ENCODE measurements around the gene GC. TPM values are rescaled to one million over a fixed set of nuclear protein-coding genes. Genes with fewer than 3 reads are reported as not detected.
"Not testable (repeated sequence)": the region's sequence is repeated elsewhere in the genome, so short reads cannot be mapped to it uniquely, and the experiment has no call there.

GC gene, protein sequence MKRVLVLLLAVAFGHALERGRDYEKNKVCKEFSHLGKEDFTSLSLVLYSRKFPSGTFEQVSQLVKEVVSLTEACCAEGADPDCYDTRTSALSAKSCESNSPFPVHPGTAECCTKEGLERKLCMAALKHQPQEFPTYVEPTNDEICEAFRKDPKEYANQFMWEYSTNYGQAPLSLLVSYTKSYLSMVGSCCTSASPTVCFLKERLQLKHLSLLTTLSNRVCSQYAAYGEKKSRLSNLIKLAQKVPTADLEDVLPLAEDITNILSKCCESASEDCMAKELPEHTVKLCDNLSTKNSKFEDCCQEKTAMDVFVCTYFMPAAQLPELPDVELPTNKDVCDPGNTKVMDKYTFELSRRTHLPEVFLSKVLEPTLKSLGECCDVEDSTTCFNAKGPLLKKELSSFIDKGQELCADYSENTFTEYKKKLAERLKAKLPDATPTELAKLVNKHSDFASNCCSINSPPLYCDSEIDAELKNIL
- total RNA-seq: 0.65 TPM

- DNase-seq (ENCODE audit: low spot score): no peak
Observed at GRCh38 chr4:71783972-71784371, at the start of gene GC. GC (minus strand) TSS chr4:71784079; CDS start chr4:71784018, 61 bp downstream.

GRCh38 chr4:71833232-71833900 is 49.5 kb upstream of the GC start:
- DNase-seq (ENCODE audit: low spot score): no peak

GRCh38 chr4:71832049-71832448 is 48.2 kb upstream of the GC start:
- no peak for DNase-seq (ENCODE audit: low spot score)

DNA sequence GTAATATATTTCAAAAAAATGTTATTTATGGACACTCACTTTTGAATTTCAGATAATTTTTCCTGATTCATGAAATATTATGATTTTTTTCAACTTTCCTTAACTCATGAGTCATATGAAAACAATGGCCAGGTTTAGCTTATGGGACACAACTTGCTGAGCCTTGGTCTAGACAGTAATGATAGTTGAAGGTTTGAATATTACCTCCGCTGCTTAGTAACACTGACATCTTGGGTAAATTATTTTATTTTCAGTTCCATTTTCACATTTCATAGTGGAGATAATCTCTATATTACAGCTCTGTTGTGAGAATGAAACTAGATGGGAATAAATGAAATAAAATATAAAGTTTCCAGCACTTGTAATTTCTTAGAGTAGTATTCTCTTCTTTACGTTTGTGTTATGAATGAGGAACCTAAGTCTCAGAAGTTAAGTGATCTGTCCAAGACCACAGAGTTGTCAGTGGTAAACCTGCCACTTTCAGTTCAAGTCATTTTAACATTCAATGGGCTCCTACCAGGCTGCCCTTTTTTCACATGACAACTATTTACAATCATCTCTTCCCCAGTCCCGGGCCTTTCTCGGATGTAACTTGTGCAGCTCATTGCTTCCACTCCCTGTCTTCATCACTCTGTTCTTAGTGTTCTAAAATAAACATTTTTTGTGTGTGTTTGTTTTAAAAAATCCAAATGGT is 46.8 kb upstream of the GC start:
- DNase-seq (ENCODE audit: low spot score): no peak

- no peak for DNase-seq (ENCODE audit: low spot score)
Observed at GRCh38 chr4:71828470-71828869, 44.6 kb upstream of the GC start.

DNA sequence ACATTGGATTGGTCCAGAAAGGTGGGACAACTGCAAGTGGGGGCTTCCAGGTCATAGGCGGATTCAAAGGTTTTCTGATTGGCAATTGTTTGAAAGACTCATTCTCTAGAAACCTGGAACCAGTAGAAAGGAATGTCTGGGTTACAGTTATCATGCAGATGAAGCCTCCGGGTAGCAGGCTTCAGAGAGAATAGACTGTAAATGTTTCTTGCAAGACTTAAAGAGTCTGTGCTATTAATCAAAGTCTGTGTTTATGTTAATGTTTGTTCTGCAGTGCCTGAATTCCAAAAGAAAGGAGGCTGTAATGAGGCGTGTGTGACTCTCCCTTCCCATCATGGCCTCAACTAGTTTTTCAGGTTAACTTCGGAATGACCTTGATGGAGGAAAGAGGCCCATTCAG is 43.9 kb upstream of the GC start:
- DNase-seq (ENCODE audit: low spot score): no peak

GRCh38 chr4:71816676-71817303 is 32.9 kb upstream of the GC start:
- DNase-seq (ENCODE audit: low spot score): no peak

- DNase-seq (ENCODE audit: low spot score): no peak
Observed at GRCh38 chr4:71814433-71814832, 30.6 kb upstream of the GC start.

DNA sequence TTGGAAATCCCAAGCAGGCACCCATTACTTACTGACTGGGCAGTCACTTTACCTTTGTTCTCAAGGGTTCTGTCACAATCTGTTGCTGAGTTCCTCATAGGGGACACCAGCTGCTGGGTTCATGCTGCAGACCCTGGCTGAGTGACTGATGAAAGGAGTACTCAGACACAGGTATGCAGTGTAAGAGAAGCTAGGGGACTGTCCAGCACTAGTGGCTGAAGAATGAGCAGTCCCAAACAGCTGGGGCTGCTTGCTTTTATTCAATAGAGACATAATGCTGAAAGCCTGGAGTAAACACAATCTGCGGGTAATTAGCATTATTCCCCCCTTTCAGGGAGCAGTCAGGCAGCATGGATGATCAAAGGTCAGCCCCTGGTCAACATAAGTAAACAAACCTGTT is 25.9 kb upstream of the GC start:
- DNase-seq (ENCODE audit: low spot score): not testable (repeated sequence)

- DNase-seq (ENCODE audit: low spot score): no peak
Observed at GRCh38 chr4:71807469-71807868, 23.6 kb upstream of the GC start.

- DNase-seq (ENCODE audit: low spot score): not testable (repeated sequence)
Observed at GRCh38 chr4:71805230-71805629, 21.4 kb upstream of the GC start.

DNA sequence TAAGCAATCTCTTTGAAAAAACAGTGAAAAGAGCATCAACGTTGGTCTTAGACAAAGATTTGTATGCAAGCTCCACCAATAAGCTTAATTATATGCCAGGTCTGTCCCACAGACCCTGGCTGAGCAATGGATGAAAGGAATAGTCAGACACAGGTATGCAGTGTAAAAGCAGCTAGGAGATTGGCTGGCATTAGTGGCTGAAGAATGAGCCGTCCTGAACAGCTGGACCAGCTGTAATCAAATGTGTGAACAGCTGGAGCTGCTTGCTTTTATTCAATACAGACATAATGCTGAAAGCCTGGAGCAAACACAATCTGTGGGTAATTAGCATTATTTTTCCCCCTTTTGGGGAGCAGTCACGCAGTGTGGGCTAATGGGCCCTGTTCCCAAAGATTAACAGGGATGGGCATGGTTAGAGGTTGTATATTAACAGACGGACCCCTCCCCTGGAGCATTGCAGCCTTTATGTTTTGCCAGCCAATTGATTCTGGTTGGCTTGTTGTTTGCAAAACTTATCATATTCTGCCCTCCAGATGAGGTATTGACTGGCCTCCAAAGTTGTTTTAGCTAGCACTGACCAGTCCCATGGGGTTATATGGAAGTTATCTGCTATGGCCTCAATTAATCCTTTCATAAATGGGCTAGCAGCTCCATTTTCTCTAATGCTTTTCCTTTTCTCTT is 20.3 kb upstream of the GC start:
- DNase-seq (ENCODE audit: low spot score): not testable (repeated sequence)

DNA sequence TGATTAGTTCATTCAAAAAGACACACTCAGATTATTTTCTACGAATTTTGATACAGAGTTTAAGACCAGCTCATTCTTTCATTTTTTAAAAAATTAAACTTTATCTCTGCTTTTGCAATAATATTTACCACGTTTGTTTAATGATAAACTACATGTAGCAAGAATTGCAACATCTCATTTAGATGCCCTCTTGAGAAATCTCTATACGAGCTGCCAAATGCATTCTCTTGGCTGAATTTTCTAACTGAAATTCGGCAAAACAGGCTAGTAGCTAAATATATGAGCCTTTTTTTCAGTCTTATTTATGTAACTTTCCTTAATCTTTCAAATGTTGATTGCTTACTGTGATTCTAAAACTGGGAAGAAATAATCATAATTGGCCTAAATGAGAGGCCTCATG is 2.1 kb upstream of the GC start:
- DNase-seq (ENCODE audit: low spot score): no peak

- no peak for DNase-seq (ENCODE audit: low spot score)
Observed at GRCh38 chr4:71784569-71785197, 804 bp upstream of the GC start.

DNA sequence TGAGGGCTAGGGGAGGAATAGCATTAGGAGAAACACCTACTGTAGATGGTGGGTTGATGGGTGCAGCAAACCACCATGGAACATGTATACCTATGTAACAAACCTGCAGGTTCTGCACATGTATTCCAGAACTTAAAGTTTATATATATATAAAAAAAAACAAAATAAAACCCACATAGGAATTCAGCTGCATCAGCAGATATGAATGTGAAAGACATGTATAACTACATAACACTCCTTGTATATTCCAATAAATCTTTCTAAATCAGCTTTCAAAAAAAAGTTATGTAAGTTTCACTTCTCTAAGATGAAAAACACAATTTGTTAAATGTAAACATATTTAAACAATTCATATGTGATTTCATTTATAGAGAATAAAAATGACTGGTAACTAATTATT is 6.0 kb downstream of the GC start:
- DNase-seq (ENCODE audit: low spot score): no peak

DNA sequence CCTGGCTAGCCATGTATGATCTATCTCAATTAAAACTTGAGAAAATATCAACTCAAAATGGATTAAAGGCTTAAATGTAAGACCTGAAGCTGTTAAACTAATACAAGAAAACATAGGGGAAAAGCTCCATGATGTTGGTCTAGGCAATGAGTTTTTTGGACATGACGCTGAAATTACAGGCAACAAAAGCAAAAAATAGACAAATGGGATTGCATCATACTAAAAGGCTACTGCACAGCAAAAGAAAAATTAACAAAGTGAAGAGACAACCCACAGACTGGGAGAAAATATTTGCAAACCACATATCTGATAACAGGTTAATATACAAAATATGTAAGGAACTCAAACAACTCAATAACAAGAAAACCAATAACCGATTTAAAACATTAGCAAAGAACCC is 8.4 kb downstream of the GC start:
- DNase-seq (ENCODE audit: low spot score): no peak

- no peak for DNase-seq (ENCODE audit: low spot score)
Observed at GRCh38 chr4:71774136-71774535, 9.7 kb downstream of the GC start.

DNA sequence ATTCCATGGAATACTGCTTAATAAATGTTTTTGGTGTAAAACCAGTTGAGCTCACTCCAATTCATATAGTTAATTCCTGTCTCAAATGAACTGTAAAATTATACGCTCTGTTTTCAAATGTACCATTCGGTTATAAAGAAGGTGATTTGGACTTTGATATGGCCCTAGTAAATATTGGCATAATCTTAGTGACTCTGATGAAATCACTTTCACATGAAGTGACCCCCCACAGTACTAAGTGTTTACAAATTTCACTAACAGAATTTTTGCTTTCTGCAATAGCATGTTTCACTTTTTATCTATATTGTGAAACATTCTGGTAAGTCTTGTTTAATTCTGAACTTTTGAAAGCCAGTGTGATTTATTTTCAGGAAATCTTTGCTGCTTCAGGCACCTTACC is 10.9 kb downstream of the GC start:
- no peak for DNase-seq (ENCODE audit: low spot score)

GRCh38 chr4:71772592-71772991 is 11.3 kb downstream of the GC start:
- no peak for DNase-seq (ENCODE audit: low spot score)

- no peak for DNase-seq (ENCODE audit: low spot score)
Observed at GRCh38 chr4:71771613-71772012, 12.3 kb downstream of the GC start.

GRCh38 chr4:71769434-71769833 is 14.4 kb downstream of the GC start:
- DNase-seq (ENCODE audit: low spot score): no peak

All from ureter (tissue), 1 donor.